OCI-LY7 (cell line): ENCODE results near the gene NCS1.

Source experiments
- EZH2phosphoT487 ChIP-seq: fragments of 200-600 bp; sonication (generic); IDR thresholded peaks from 2 replicates; pipeline ENCODE4 v1.6.1; 2018; ENCODE audit warnings: low read depth, borderline replicate concordance, mild to moderate bottlenecking, mixed run types, antibody characterized with exemption, low read length, moderate library complexity, mixed read lengths
- TF ChIP-seq, protein P1 (sequence below): fragments of 200-600 bp; sonication (generic); conservative IDR thresholded peaks from 2 replicates; pipeline ENCODE4 v1.5.1; 2014; ENCODE audit warnings: mild to moderate bottlenecking, antibody characterized with exemption, low read length, moderate library complexity, mixed read lengths

DNA sequence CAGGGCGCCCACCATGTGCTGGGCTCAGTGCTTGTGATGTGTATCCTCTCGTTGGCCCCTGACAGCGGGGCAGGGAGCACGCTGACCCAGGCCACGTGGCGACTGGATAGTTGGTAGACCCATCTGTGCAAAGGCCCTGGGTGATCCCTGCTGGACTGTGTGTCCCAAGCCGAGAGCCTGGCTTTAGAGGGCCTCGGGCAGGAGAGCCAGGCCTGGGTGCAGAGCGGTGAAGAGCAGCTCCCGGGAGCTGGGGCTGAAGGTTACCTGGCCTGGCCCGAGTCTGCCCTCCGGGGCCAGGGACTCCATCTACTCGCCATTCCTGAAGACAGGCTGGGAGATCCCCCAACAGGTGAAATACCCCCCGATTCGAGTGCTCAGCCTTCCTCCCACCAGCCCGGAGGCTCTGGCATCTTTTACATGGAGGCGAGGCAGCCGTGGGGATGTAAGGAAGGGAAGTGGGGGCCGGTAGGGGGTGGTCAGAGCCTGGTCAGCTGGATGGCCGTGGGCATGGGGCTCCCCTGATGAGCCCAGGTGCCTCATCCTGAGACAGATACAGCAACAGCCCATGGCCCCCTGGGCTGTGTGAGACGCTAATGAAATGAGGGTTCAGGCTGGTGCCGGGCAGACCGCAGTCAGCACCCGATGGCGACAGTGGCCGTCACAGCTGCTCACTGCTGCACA is 19.0 kb downstream of the NCS1 start:
- TF ChIP-seq, protein P1, sequence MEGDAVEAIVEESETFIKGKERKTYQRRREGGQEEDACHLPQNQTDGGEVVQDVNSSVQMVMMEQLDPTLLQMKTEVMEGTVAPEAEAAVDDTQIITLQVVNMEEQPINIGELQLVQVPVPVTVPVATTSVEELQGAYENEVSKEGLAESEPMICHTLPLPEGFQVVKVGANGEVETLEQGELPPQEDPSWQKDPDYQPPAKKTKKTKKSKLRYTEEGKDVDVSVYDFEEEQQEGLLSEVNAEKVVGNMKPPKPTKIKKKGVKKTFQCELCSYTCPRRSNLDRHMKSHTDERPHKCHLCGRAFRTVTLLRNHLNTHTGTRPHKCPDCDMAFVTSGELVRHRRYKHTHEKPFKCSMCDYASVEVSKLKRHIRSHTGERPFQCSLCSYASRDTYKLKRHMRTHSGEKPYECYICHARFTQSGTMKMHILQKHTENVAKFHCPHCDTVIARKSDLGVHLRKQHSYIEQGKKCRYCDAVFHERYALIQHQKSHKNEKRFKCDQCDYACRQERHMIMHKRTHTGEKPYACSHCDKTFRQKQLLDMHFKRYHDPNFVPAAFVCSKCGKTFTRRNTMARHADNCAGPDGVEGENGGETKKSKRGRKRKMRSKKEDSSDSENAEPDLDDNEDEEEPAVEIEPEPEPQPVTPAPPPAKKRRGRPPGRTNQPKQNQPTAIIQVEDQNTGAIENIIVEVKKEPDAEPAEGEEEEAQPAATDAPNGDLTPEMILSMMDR, result no peak
- no peak for TF ChIP-seq EZH2phosphoT487
